Glomerular endothelial cell (primary cell): ENCODE measurements around the gene DEFB124. TPM values are rescaled to one million over a fixed set of nuclear protein-coding genes. Genes with fewer than 3 reads are reported as not detected.
"Not testable (repeated sequence)": the region's sequence is repeated elsewhere in the genome, so short reads cannot be mapped to it uniquely, and the experiment has no call there.

ENCODE experiments used
- DNase-seq: peaks from one replicate; pipeline ENCODE4 v3.0.0-alpha.2; 2011; ENCODE audit warnings: low read depth, low spot score; ENCODE audit errors: extremely low read depth
- total RNA-seq: library from RNA; depleted of rRNA; stranded (reverse); fragments of >200 nt; gene quantifications from 2 replicates; pipeline ENCODE4 v1.2.3, GENCODE V29; 2015

Gene DEFB124
- total RNA-seq, 1 donor from 2014 or later = not detected

GRCh38 chr20:31489152-31489551 lies 14.2 kb upstream of the DEFB124 start:
- DNase-seq = no peak

- no peak for DNase-seq
Measured at GRCh38 chr20:31488115-31488514, 13.2 kb upstream of the DEFB124 start.

GRCh38 chr20:31485450-31486339 lies 10.8 kb upstream of the DEFB124 start:
- DNase-seq = no peak

DNA sequence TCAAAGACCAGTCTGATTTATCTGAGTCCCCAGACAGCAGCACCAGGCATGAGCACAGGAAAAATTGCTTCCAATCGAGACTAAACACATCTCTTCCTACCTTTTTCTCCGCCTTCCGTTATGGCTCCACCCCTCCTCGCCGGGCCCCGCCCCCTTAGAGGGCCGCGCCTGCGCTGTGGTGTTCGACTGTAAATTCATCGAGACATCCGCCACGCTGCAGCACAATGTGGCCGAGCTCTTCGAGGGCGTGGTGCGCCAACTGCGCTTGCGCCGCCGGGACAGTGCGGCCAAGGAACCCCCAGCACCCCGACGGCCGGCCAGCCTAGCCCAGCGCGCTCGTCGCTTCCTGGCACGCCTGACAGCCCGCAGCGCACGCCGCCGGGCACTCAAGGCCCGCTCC lies 9.1 kb upstream of the DEFB124 start:
- DNase-seq = no peak

DNA sequence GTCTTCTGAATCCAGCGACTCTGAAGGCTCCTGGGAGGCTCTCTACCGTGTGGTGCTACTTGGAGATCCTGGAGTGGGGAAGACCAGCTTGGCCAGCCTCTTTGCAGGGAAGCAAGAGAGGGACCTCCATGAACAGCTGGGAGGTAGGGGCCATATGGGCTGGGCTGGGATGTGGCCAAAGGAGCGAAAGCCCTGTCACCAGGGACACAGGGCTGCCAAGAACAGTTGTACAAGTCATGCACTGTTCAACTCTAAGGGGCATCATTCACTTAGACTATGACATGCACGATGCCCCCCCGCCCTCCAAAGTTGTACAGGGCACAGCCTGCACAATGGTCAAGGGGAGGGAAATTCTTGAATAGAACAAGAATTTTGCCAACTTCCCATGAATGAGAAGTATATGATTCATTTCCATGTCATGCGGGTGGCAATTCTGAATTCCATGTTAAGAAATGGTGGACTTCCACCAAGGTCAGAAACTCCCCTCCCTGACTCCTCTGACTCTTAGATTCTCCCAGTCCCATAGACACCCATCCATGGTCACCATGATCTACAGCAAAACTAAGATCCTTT lies 1.8 kb upstream of the DEFB124 start:
- no peak for DNase-seq

- DNase-seq = no peak
Measured at GRCh38 chr20:31476294-31476585, 1.3 kb upstream of the DEFB124 start.

DNA sequence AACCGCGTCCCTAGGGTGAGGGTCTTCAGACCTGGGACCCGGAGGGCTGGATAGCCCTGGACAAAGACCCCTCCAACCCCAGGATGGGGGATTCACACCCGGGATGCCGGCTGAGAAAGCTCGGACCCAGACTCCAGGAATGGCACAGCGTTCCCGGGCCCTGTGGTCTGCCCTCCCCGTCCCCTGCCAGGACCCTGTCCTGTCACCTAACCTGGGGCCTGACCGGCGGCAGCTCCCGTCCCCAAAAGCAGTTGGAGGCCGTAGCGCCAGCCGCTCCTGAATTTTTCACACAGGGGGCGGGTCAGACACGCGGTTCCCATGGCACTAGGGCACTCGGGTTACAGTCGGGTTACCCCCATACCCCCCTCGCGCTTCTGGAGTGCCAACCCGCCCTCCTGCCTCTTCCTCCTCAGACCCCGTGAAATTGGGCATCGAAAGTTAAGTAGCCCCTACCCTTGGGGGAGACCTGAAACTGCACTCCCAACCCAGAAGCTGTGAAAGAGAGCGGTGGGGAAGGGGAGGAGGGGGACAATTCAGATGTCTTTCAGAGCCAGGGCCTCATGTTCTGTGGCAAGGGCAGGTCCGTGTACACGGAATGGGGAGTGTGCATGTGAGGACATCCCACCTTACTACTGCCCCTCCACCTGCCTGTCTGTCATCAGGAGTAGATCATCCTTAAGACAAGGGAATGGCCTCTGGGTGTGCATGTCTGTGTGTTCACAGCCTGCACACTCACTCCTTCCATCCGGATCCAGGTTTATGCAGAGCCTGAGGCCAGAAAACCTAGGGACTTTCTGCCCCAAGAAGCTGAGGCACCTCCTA lies 756 bp upstream of the DEFB124 start:
- DNase-seq = no peak

- no peak for DNase-seq
Measured at GRCh38 chr20:31474097-31474436, 860 bp downstream of the DEFB124 start.

GRCh38 chr20:31473331-31474096 lies 1.4 kb downstream of the DEFB124 start:
- no peak for DNase-seq

GRCh38 chr20:31472395-31473330 lies 2.3 kb downstream of the DEFB124 start:
- no peak for DNase-seq

DNA sequence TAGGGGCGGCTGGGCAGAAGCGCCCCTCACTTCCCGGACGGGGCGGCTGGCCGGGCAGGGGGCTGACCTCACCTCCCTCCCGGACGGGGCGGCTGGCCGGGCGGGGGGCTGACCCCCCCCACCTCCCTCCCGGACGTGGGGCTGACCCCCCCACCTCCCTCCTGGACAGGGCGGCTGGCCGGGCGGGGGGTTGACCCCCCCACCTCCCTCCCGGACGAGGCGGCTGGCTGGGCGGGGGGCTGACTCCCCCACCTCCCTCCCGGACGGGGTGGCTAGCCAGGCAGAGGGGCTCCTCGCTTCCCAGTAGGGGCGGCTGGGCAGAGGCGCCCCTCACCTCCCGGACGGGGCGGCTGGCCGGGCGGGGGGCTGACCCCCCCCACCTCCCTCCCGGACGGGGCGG lies 4.0 kb downstream of the DEFB124 start:
- not testable (repeated sequence) for DNase-seq

DNA sequence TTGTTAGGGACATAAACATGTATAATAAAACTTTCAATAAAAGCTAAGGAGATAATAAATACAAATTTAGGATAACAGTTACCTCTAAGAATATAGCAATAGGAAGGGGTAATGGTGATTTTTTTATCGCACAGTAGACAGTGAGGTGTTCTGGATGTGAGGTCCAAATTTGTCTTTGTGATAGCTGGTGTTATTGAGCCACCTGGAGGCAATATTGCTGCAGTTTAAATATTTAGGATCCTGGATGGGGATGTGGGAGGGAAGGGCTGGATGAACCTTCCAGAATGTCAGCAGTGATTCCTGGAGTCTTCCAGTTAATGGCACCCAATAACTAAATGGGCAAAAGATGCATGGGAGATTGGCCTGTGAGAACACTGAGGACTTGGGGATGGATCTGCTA lies 20.6 kb downstream of the DEFB124 start:
- DNase-seq = no peak

- DNase-seq = no peak
Measured at GRCh38 chr20:31452575-31452974, 22.4 kb downstream of the DEFB124 start.

DNA sequence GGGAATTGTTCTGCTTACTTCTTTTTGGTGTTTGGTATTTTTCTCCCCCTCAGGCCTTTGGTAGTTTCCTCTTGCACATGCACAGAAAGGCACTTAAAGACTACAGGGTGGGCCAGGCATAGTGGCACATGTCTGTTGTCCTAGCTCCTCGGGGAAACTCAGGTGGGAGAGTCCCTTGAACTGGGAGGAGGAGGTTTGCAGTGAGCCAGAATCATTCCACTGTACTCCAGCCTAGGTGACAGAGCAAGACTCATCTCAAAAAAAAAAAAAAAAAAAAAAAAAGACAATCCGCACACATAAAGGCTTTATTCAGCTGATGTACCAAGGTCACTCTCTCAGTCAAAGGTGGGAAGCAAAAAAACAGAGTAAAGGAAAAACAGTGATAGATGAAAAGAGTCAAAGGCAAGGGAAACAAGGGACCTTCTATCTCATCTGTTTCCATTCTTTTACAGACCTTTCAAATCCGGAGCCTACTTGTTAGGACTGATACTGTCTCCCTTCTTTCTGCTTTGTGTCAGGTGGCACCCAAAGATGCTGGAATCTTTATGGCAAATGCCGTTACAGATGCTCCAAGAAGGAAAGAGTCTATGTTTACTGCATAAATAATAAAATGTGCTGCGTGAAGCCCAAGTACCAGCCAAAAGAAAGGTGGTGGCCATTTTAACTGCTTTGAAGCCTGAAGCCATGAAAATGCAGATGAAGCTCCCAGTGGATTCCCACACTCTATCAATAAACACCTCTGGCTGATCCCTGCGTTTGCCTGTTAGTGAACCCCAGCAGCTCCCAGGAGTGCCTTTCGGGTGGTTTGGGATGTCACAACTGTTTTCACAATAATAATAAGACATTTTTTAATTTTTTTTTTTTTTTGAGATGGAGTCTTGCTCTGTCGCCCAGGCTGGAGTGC lies 25.2 kb downstream of the DEFB124 start:
- DNase-seq = no peak

DNA sequence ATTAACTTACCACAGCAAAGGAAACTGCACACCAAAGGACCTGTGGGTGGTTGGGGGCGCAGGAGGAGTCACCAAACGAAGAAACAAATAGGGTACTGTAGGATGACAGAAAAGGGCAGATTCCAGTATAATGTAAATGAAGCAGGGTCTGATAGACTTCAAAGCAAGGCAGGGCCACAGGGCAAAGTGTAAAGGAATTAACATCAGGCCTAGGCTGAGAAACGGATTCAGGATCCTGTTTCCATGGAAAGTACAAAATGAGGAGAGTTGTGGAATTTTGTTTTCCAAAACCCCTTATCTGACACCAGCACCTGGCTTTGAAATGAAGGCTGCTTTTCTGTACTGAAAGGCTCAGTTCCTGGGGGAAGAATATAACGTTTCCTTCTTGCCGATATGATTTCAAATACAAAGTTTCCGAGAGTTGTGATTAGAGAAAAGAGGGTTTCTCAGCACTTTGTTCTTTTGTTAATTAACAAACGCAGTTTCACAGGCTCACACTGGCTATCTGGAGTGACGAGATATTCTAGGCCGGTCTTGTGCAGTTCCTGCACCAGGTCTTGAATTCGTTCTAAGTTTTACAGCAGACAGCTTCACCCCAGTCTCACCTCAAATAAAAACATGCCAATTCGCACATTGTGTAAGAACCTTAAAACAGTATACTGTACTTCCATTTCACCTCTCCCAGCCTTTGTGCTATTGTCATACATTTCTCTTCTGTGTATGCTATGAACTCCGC lies 28.7 kb downstream of the DEFB124 start:
- no peak for DNase-seq

- no peak for DNase-seq
Measured at GRCh38 chr20:31440012-31440659, 34.8 kb downstream of the DEFB124 start, which contains the start of gene DEFB123. Gene DEFB123 (plus strand): TSS chr20:31440632. CDS start chr20:31440699, 67 bp downstream.

GRCh38 chr20:31430568-31431115 lies 44.3 kb downstream of the DEFB124 start:
- no peak for DNase-seq
